HepG2 (cell line): ENCODE results near the gene MRPL51. TPM values are rescaled to one million over a fixed set of nuclear protein-coding genes. Genes with fewer than 3 reads are reported as not detected.

Experiments
- CCDC6 ChIP-seq: sonication (generic); formaldehyde crosslinking; IDR thresholded peaks from 2 replicates; pipeline ENCODE4 v1.8.1; 2022; ENCODE audit warnings: mild to moderate bottlenecking, missing genetic modification reagents, moderate library complexity
- DNMT3B ChIP-seq: conservative IDR thresholded peaks from 2 replicates; pipeline ENCODE4 v1.6.1; 2016; ENCODE audit warnings: missing biosample characterization, control low read depth
- KDM5B ChIP-seq: sonication (generic); formaldehyde crosslinking; IDR thresholded peaks from 2 replicates; pipeline ENCODE4 v1.4.0; 2020; ENCODE audit warnings: missing genetic modification reagents, mild to moderate bottlenecking, borderline replicate concordance
- NFRKB ChIP-seq: fragments of 450-650 bp; IDR thresholded peaks from 2 replicates; pipeline ENCODE4 v1.6.1; 2017
- NR3C1 ChIP-seq: sonication (generic); formaldehyde crosslinking; IDR thresholded peaks from 2 replicates; pipeline ENCODE4 v1.4.0; 2020; ENCODE audit warnings: missing genetic modification reagents
- SP1 ChIP-seq, 2 experiments: fragments of 450-650 bp in 1 of 2; sonication (generic) in 1 of 2; formaldehyde crosslinking in 1 of 2; IDR thresholded peaks; 2 replicates each; pipeline versions ENCODE4 v1.4.0 to v1.6.1; 2016 to 2020; ENCODE audit warnings: missing genetic modification reagents in 1 of 2
- TAF15 ChIP-seq: fragments of 200-400 bp; formaldehyde crosslinking; IDR thresholded peaks from one replicate; pipeline ENCODE4 v1.6.1; 2018; ENCODE audit warnings: mild to moderate bottlenecking, low read depth, low read length; ENCODE audit not compliant: poor library complexity, severe bottlenecking
- ZBTB1 ChIP-seq: sonication (generic); formaldehyde crosslinking; IDR thresholded peaks from 2 replicates; pipeline ENCODE4 v1.4.0; 2020; ENCODE audit warnings: missing genetic modification reagents, borderline replicate concordance
- ZNF570 ChIP-seq: sonication (generic); formaldehyde crosslinking; IDR thresholded peaks from 2 replicates; pipeline ENCODE4 v1.4.0; 2020; ENCODE audit warnings: mild to moderate bottlenecking, missing genetic modification reagents, borderline replicate concordance
- ZNF615 ChIP-seq: sonication (generic); formaldehyde crosslinking; IDR thresholded peaks from 2 replicates; pipeline ENCODE4 v1.5.0; 2020; ENCODE audit warnings: mild to moderate bottlenecking, missing genetic modification reagents, borderline replicate concordance
- ZNF839 ChIP-seq: sonication (generic); formaldehyde crosslinking; IDR thresholded peaks from 2 replicates; pipeline ENCODE4 v1.4.0; 2020; ENCODE audit warnings: missing genetic modification reagents, mild to moderate bottlenecking, borderline replicate concordance
- polyA plus RNA-seq, 8 experiments: library from polyadenylated mRNA; depleted of rRNA in 3 of 8; stranded (reverse) in 7 of 8; unstranded in 1 of 8; fragments of >200 nt; fragmentation: Illumina TruSeq in 4 of 8; extraction: Trizol in 4 of 8; gene quantifications; 2 replicates each; pipeline versions ENCODE4 v1.2.1 to v1.2.3, GENCODE V29; 2011 to 2016; ENCODE audit warnings: low read depth in 4 of 8, missing spikeins in 1 of 8, mixed read lengths in 1 of 8; ENCODE audit not compliant: insufficient read depth in 1 of 8
- total RNA-seq, 5 experiments: library from RNA; depleted of rRNA; stranded (reverse); fragments of >200 nt; fragmentation: Illumina TruSeq; extraction: Trizol; gene quantifications; 2 replicates each; pipeline ENCODE4 v1.2.3, GENCODE V29; 2016; ENCODE audit warnings: low read depth in 1 of 5
- TF ChIP-seq, protein P1 (sequence below): sonication (generic); formaldehyde crosslinking; IDR thresholded peaks from 2 replicates; pipeline ENCODE4 v1.5.1; 2020; ENCODE audit warnings: mild to moderate bottlenecking, missing genetic modification reagents, borderline replicate concordance
- TF ChIP-seq, protein P2 (sequence below): IDR thresholded peaks from 2 replicates; pipeline ENCODE4 v1.6.1; 2018; ENCODE audit warnings: missing genetic modification reagents, mild to moderate bottlenecking, missing compliant biosample characterization
- TF ChIP-seq, protein P3 (sequence below): sonication (generic); formaldehyde crosslinking; IDR thresholded peaks from 2 replicates; pipeline ENCODE4 v1.4.0; 2020; ENCODE audit warnings: missing genetic modification reagents, borderline replicate concordance
- TF ChIP-seq, protein P4 (sequence below): sonication (generic); formaldehyde crosslinking; conservative IDR thresholded peaks from 2 replicates; pipeline ENCODE4 v1.4.0; 2020; ENCODE audit warnings: missing genetic modification reagents
- TF ChIP-seq, protein P5 (sequence below): sonication (generic); formaldehyde crosslinking; conservative IDR thresholded peaks from 2 replicates; pipeline ENCODE4 v1.4.0; 2020; ENCODE audit warnings: missing genetic modification reagents
- TF ChIP-seq, protein P6 (sequence below): sonication (generic); formaldehyde crosslinking; IDR thresholded peaks from 2 replicates; pipeline ENCODE4 v1.4.0; 2020; ENCODE audit warnings: missing genetic modification reagents, mild to moderate bottlenecking, borderline replicate concordance

MRPL51 gene
- total and polyA plus RNA-seq, 2 of the 13 experiments (the other 11 are each of a cell fraction or from before 2014, with no cell fraction given): 64.8 to 278 TPM

DNA sequence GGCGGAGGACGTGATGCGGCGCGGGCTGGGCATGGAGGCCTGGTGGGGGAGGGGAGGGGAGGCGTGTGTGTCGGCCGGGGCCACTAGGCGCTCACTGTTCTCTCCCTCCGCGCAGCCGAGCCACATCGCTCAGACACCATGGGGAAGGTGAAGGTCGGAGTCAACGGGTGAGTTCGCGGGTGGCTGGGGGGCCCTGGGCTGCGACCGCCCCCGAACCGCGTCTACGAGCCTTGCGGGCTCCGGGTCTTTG is 41.6 kb upstream of the MRPL51 start (continued):
- no peak for TF ChIP-seq NR3C1 (CRISPR knock-in tag)
- TF ChIP-seq ZNF570 (CRISPR knock-in tag): no peak
- no peak for TF ChIP-seq ZBTB1 (CRISPR knock-in tag)
- TF ChIP-seq, protein P1, sequence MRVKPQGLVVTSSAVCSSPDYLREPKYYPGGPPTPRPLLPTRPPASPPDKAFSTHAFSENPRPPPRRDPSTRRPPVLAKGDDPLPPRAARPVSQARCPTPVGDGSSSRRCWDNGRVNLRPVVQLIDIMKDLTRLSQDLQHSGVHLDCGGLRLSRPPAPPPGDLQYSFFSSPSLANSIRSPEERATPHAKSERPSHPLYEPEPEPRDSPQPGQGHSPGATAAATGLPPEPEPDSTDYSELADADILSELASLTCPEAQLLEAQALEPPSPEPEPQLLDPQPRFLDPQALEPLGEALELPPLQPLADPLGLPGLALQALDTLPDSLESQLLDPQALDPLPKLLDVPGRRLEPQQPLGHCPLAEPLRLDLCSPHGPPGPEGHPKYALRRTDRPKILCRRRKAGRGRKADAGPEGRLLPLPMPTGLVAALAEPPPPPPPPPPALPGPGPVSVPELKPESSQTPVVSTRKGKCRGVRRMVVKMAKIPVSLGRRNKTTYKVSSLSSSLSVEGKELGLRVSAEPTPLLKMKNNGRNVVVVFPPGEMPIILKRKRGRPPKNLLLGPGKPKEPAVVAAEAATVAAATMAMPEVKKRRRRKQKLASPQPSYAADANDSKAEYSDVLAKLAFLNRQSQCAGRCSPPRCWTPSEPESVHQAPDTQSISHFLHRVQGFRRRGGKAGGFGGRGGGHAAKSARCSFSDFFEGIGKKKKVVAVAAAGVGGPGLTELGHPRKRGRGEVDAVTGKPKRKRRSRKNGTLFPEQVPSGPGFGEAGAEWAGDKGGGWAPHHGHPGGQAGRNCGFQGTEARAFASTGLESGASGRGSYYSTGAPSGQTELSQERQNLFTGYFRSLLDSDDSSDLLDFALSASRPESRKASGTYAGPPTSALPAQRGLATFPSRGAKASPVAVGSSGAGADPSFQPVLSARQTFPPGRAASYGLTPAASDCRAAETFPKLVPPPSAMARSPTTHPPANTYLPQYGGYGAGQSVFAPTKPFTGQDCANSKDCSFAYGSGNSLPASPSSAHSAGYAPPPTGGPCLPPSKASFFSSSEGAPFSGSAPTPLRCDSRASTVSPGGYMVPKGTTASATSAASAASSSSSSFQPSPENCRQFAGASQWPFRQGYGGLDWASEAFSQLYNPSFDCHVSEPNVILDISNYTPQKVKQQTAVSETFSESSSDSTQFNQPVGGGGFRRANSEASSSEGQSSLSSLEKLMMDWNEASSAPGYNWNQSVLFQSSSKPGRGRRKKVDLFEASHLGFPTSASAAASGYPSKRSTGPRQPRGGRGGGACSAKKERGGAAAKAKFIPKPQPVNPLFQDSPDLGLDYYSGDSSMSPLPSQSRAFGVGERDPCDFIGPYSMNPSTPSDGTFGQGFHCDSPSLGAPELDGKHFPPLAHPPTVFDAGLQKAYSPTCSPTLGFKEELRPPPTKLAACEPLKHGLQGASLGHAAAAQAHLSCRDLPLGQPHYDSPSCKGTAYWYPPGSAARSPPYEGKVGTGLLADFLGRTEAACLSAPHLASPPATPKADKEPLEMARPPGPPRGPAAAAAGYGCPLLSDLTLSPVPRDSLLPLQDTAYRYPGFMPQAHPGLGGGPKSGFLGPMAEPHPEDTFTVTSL (CRISPR knock-in tag): no peak
- TF ChIP-seq, protein P2, sequence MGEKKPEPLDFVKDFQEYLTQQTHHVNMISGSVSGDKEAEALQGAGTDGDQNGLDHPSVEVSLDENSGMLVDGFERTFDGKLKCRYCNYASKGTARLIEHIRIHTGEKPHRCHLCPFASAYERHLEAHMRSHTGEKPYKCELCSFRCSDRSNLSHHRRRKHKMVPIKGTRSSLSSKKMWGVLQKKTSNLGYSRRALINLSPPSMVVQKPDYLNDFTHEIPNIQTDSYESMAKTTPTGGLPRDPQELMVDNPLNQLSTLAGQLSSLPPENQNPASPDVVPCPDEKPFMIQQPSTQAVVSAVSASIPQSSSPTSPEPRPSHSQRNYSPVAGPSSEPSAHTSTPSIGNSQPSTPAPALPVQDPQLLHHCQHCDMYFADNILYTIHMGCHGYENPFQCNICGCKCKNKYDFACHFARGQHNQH (CRISPR knock-in tag): no peak
- TF ChIP-seq KDM5B (CRISPR knock-in tag): no peak
- no peak for TF ChIP-seq CCDC6
- TF ChIP-seq NFRKB: no peak
- no peak for TF ChIP-seq DNMT3B (CRISPR knock-in tag)
- TF ChIP-seq SP1 (IDR thresholded peaks at IDR 0.05): no peak
- no peak for TF ChIP-seq SP1 (CRISPR knock-in tag; IDR thresholded peaks at IDR 0.05)
- TF ChIP-seq, protein P3, sequence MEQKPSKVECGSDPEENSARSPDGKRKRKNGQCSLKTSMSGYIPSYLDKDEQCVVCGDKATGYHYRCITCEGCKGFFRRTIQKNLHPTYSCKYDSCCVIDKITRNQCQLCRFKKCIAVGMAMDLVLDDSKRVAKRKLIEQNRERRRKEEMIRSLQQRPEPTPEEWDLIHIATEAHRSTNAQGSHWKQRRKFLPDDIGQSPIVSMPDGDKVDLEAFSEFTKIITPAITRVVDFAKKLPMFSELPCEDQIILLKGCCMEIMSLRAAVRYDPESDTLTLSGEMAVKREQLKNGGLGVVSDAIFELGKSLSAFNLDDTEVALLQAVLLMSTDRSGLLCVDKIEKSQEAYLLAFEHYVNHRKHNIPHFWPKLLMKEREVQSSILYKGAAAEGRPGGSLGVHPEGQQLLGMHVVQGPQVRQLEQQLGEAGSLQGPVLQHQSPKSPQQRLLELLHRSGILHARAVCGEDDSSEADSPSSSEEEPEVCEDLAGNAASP (CRISPR knock-in tag): no peak
- no peak for TF ChIP-seq ZNF615 (CRISPR knock-in tag)
- TF ChIP-seq, protein P4, sequence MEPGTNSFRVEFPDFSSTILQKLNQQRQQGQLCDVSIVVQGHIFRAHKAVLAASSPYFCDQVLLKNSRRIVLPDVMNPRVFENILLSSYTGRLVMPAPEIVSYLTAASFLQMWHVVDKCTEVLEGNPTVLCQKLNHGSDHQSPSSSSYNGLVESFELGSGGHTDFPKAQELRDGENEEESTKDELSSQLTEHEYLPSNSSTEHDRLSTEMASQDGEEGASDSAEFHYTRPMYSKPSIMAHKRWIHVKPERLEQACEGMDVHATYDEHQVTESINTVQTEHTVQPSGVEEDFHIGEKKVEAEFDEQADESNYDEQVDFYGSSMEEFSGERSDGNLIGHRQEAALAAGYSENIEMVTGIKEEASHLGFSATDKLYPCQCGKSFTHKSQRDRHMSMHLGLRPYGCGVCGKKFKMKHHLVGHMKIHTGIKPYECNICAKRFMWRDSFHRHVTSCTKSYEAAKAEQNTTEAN (CRISPR knock-in tag): no peak
- peak; percentile 28 for TF ChIP-seq TAF15
- TF ChIP-seq, protein P5, sequence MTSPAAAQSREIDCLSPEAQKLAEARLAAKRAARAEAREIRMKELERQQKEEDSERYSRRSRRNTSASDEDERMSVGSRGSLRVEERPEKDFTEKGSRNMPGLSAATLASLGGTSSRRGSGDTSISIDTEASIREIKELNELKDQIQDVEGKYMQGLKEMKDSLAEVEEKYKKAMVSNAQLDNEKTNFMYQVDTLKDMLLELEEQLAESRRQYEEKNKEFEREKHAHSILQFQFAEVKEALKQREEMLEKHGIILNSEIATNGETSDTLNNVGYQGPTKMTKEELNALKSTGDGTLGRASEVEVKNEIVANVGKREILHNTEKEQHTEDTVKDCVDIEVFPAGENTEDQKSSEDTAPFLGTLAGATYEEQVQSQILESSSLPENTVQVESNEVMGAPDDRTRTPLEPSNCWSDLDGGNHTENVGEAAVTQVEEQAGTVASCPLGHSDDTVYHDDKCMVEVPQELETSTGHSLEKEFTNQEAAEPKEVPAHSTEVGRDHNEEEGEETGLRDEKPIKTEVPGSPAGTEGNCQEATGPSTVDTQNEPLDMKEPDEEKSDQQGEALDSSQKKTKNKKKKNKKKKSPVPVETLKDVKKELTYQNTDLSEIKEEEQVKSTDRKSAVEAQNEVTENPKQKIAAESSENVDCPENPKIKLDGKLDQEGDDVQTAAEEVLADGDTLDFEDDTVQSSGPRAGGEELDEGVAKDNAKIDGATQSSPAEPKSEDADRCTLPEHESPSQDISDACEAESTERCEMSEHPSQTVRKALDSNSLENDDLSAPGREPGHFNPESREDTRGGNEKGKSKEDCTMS (CRISPR knock-in tag): no peak
- TF ChIP-seq ZNF839 (CRISPR knock-in tag): no peak
- TF ChIP-seq, protein P6, sequence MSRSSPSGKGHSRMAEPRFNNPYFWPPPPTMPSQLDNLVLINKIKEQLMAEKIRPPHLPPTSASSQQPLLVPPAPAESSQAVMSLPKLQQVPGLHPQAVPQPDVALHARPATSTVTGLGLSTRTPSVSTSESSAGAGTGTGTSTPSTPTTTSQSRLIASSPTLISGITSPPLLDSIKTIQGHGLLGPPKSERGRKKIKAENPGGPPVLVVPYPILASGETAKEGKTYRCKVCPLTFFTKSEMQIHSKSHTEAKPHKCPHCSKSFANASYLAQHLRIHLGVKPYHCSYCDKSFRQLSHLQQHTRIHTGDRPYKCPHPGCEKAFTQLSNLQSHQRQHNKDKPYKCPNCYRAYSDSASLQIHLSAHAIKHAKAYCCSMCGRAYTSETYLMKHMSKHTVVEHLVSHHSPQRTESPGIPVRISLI (CRISPR knock-in tag): no peak
